ENCODE data around the gene PHAF1. TPM values are rescaled to one million over a fixed set of nuclear protein-coding genes. Genes with fewer than 3 reads are reported as not detected.

The PHAF1 gene
- total RNA-seq, 1 experiment from 2014 or later = 34.4 TPM

DNA sequence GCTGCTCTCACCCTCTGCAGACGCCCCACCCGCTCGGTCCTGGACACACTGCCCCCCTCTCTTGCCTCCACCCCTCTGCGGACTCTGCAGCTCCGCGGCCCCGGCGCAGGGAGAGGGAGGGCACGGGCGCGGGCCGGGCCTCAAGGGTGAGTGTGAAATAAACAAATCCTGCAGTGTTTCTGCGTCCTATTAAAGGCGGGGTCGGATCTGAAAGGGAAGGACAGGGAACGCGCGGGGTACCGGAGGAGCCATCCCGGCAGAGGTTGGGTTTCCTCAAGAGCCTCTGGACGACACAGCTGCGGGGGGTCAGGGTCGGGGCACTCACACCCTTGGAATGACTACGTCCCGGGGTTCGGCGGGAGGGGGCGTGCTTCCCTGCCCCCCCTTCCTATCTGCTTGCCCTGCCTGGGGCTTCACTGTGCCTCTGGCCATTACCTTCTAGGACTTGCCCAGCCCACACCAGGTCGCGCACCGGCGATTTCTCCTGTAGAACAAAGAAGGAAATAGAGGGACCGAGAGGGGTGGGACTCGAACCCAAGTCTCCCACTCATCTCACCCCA lies 54.3 kb downstream of the PHAF1 start:
- H3K9me3 ChIP-seq = no peaks in the 10 kb centered on the region
- DNase-seq = no peak
- Mint-ChIP-seq H3K27me3 (ENCODE audit: insufficient read depth, unreplicated experiment) (no peaks in the 10 kb centered on the region), H3K4me1 (ENCODE audit: low read depth, unreplicated experiment) (peaks cover 7% of the 10 kb centered on the region), H3K36me3 (ENCODE audit: insufficient read depth, unreplicated experiment) (peaks cover 19% of the 10 kb centered on the region), H3K27ac (ENCODE audit: unreplicated experiment) (no peak overlapping the region), H3K9me3 (ENCODE audit: unreplicated experiment) (no peaks in the 10 kb centered on the region), H3K4me3 (ENCODE audit: unreplicated experiment) (no peak overlapping the region)
- TF ChIP-seq, protein P1, sequence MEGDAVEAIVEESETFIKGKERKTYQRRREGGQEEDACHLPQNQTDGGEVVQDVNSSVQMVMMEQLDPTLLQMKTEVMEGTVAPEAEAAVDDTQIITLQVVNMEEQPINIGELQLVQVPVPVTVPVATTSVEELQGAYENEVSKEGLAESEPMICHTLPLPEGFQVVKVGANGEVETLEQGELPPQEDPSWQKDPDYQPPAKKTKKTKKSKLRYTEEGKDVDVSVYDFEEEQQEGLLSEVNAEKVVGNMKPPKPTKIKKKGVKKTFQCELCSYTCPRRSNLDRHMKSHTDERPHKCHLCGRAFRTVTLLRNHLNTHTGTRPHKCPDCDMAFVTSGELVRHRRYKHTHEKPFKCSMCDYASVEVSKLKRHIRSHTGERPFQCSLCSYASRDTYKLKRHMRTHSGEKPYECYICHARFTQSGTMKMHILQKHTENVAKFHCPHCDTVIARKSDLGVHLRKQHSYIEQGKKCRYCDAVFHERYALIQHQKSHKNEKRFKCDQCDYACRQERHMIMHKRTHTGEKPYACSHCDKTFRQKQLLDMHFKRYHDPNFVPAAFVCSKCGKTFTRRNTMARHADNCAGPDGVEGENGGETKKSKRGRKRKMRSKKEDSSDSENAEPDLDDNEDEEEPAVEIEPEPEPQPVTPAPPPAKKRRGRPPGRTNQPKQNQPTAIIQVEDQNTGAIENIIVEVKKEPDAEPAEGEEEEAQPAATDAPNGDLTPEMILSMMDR (IDR thresholded peaks at IDR 0.05; ENCODE audit: insufficient read depth in 1 of 2, low read depth in 1 of 2, low read length in 1 of 2, severe bottlenecking in 1 of 2, unreplicated experiment in 1 of 2) = no peak
- CTCF ChIA-PET = no interaction called here
- peaks cover 6% of the 10 kb centered on the region for H3K4me1 ChIP-seq
- no peaks in the 10 kb centered on the region for H3K36me3 ChIP-seq (ENCODE audit: control insufficient read depth, insufficient read depth, low read length)
- no TSS peak for BruUV-seq (replicated peaks)
- H3K4me3 ChIP-seq (ENCODE audit: low read depth, low read length) = no peak overlapping the region
- intact Hi-C loops (cut with micrococcal nuclease; ENCODE audit: unreplicated experiment) = no loop called here
- no peaks in the 10 kb centered on the region for H3K27me3 ChIP-seq (replicated peaks; ENCODE audit: control insufficient read depth, insufficient read depth, low read length)
- POLR2A ChIA-PET = no interaction called here

DNA sequence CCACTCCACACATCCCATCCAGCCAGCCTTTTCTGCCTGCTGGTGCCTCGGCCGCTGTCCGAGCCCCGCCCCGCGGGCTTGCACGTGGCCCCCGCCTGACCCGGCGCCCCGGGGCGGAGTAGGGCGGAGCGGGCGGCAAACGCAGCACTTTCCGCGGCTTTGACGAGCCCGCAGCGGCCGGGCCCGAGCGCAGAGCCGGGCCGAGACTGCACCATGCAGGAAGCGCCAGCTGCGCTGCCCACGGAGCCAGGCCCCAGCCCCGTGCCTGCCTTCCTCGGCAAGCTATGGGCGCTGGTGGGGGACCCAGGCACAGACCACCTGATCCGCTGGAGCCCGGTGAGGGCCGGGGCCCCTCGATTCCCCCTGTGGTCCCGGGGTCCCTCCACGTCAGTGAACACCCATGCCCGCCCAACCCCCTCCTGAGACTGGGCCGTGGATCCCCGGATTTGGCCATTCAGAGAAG lies 54.9 kb downstream of the PHAF1 start, which contains the start of gene HSF4:
Gene HSF4 (plus strand): TSS at position 147 of the 463 bp plus-strand sequence. CDS start 67 bp downstream, at position 214.
- no peak for DNase-seq
- ChIA-PET POLR2A (no interaction called here), CTCF (interaction anchor here (0.6 kb wide), 1 partner anchor 82 kb away, joined by 3 read pairs; no protein-coding TSS in a partner anchor)
- TF ChIP-seq, protein P1 (IDR thresholded peaks at IDR 0.05; ENCODE audit: insufficient read depth in 1 of 2, low read depth in 1 of 2, low read length in 1 of 2, severe bottlenecking in 1 of 2, unreplicated experiment in 1 of 2) = no peak
- Mint-ChIP-seq H3K27ac (ENCODE audit: unreplicated experiment) (no peak within 1 kb of the TSS), H3K4me3 (ENCODE audit: unreplicated experiment) (no peak within 1 kb of the TSS), H3K36me3 (ENCODE audit: insufficient read depth, unreplicated experiment) (peaks cover 19% of the 10 kb centered on the region), H3K4me1 (ENCODE audit: low read depth, unreplicated experiment) (peaks cover 7% of the 10 kb centered on the region), H3K9me3 (ENCODE audit: unreplicated experiment) (no peaks in the 10 kb centered on the region), H3K27me3 (ENCODE audit: insufficient read depth, unreplicated experiment) (no peaks in the 10 kb centered on the region)
- Histone ChIP-seq H3K27me3 (replicated peaks; ENCODE audit: control insufficient read depth, insufficient read depth, low read length) (no peaks in the 10 kb centered on the region), H3K36me3 (ENCODE audit: control insufficient read depth, insufficient read depth, low read length) (no peaks in the 10 kb centered on the region), H3K4me1 (peaks cover 11% of the 10 kb centered on the region), H3K4me3 (ENCODE audit: low read depth, low read length) (no peak within 1 kb of the TSS), H3K9me3 (no peaks in the 10 kb centered on the region)
- BruUV-seq (replicated peaks) = no TSS peak
- intact Hi-C loops (cut with micrococcal nuclease; ENCODE audit: unreplicated experiment) = no loop called here

DNA sequence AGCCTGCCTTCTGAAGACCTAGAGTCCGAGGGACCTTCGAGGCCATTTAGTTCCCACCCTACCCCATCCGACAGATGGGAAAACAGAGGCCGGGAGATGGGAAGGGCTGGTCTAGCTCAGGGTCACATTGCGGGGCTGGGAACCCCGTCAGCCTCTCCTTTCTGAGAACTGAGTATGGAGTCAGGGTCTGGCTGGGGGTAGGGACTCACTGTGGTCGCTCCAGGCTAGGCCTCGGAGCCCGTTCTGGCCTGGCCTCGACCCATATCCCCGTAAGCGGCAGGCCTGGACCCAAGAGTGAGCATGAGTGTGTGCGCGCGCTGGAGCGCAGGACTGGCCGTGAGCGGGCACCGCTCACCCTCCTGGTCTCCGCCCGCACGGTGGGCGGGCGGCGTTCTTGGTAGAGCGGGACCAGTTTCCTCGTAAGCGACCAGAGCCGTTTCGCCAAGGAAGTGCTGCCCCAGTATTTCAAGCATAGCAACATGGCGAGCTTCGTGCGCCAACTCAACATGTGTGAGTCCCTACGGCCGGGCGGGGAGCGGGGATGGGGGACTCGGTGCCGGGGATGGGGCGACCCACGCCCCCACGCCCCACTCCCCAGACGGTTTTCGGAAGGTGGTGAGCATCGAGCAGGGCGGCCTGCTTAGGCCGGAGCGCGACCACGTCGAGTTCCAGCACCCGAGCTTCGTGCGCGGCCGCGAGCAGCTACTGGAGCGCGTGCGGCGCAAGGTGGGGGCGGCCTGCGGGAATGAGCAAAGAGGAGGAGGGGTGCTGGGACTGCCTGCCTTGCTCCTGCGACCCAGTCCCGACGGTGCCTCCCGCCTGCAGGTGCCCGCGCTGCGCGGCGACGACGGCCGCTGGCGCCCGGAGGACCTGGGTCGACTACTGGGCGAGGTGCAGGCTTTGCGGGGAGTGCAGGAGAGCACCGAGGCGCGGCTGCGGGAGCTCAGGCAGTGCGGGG lies 55.7 kb downstream of the PHAF1 start:
- H3K4me3 Mint-ChIP-seq (ENCODE audit: unreplicated experiment) = no peak overlapping the region
- CTCF ChIA-PET = interaction anchor here (0.6 kb wide), 2 partner anchors 81 to 222 kb away, joined by 3 to 8 read pairs; no protein-coding TSS in a partner anchor

More for the DNA sequence above, 55.7 kb downstream of the PHAF1 start:
- Mint-ChIP-seq H3K4me1 (ENCODE audit: low read depth, unreplicated experiment) (peaks cover 7% of the 10 kb centered on the region), H3K27ac (ENCODE audit: unreplicated experiment) (no peak overlapping the region), H3K9me3 (ENCODE audit: unreplicated experiment) (no peaks in the 10 kb centered on the region), H3K36me3 (ENCODE audit: insufficient read depth, unreplicated experiment) (peaks cover 13% of the 10 kb centered on the region), H3K27me3 (ENCODE audit: insufficient read depth, unreplicated experiment) (no peaks in the 10 kb centered on the region)
- intact Hi-C loops (cut with micrococcal nuclease; ENCODE audit: unreplicated experiment) = no loop called here
- DNase-seq = no peak
- Histone ChIP-seq H3K9me3 (no peaks in the 10 kb centered on the region), H3K36me3 (ENCODE audit: control insufficient read depth, insufficient read depth, low read length) (no peaks in the 10 kb centered on the region), H3K4me1 (peaks cover 14% of the 10 kb centered on the region), H3K4me3 (ENCODE audit: low read depth, low read length) (no peak overlapping the region), H3K27me3 (replicated peaks; ENCODE audit: control insufficient read depth, insufficient read depth, low read length) (no peaks in the 10 kb centered on the region)
- no TSS peak for BruUV-seq (replicated peaks)
- TF ChIP-seq, protein P1 (IDR thresholded peaks at IDR 0.05; ENCODE audit: insufficient read depth in 1 of 2, low read depth in 1 of 2, low read length in 1 of 2, severe bottlenecking in 1 of 2, unreplicated experiment in 1 of 2) = no peak
- POLR2A ChIA-PET = no interaction called here

All from Caco-2 (cell line).